ENCODE measurements around the gene CLBA1. TPM values are rescaled to one million over a fixed set of nuclear protein-coding genes. Genes with fewer than 3 reads are reported as not detected.

CLBA1 gene
- total RNA-seq (2014; rRNA removed; shearing (Covaris generic)) (1.8 and 4.9 TPM in 2 replicates), polyA plus RNA-seq (2016; fragmentation: Nextera tagmentation; extraction: Ambion mirVana) (1.6 and 1.7 TPM in 2 replicates)
- long read RNA-seq, partial matches to known transcripts: 0 of 1 reads
- long read RNA-seq, other reads (novel, unspliced or antisense): 0 of 1 reads

GRCh38 chr14:104985675-104986486 is at the start of gene CLBA1:
TSS of gene CLBA1 (plus strand) at chr14:104985788. CDS start at chr14:104986432, 644 bp downstream.
- peak within 1 kb of the TSS; percentile 70 for H3K4me3 Mint-ChIP-seq
- peak; percentile 90 for ATAC-seq

More at GRCh38 chr14:104985675-104986486, at the start of gene CLBA1:
- Histone ChIP-seq H2AFZ (no peak within 1 kb of the TSS), H3K27me3 (ENCODE audit: insufficient read depth) (no peaks in the 10 kb centered on the region), H3K9me2 (ENCODE audit: insufficient read depth) (no peaks in the 10 kb centered on the region), H3K79me2 (replicated peaks; ENCODE audit: insufficient read depth) (no peaks in the 10 kb centered on the region), H3K4me3 (peak within 1 kb of the TSS; percentile 68), H3K27ac (ENCODE audit: low read depth) (no peak within 1 kb of the TSS), H3F3A (replicated peaks; ENCODE audit: low read depth) (no peaks in the 10 kb centered on the region), H3K36me3 (ENCODE audit: insufficient read depth) (no peaks in the 10 kb centered on the region), H3K4me2 (peak within 1 kb of the TSS; percentile 88), H4K20me1 (replicated peaks; ENCODE audit: insufficient read depth) (no peaks in the 10 kb centered on the region), H3K4me1 (ENCODE audit: insufficient read depth) (no peaks in the 10 kb centered on the region)
- Mint-ChIP-seq H3K27me3 (ENCODE audit: insufficient read depth, low read depth, poor library complexity) (peaks cover 3% of the 10 kb centered on the region), H3K4me1 (no peaks in the 10 kb centered on the region; the same call in 2 of the 3 replicates), H3K9me3 (no peaks in the 10 kb centered on the region; the same call in 2 of the 3 replicates), H3K36me3 (ENCODE audit: low read depth) (no peaks in the 10 kb centered on the region; the same call in 2 of the 3 replicates), H3K27ac (no peak within 1 kb of the TSS)
- TF ChIP-seq CREB1 (CRISPR knock-in tag; IDR thresholded peaks at IDR 0.05; ENCODE audit: low read depth) (peak; percentile 69; the same call in 1 of the 2 replicates), ZNF462 (CRISPR knock-in tag; IDR thresholded peaks at IDR 0.05) (no peak), ZNF331 (CRISPR knock-in tag; IDR thresholded peaks at IDR 0.05; ENCODE audit: low read depth) (no peak), REST (IDR thresholded peaks at IDR 0.05; ENCODE audit: unreplicated experiment) (no peak), NANOG (IDR thresholded peaks at IDR 0.05; ENCODE audit: borderline replicate concordance) (no peak), JUNB (IDR thresholded peaks at IDR 0.05; ENCODE audit: unreplicated experiment) (no peak), ZNF114 (CRISPR knock-in tag; IDR thresholded peaks at IDR 0.05) (no peak), CTCF (conservative IDR thresholded peaks at IDR 0.05; ENCODE audit: low read depth in 2 of 2) (no peak), STAT1 (IDR thresholded peaks at IDR 0.05; ENCODE audit: unreplicated experiment) (no peak), EZH2phosphoT487 (IDR thresholded peaks at IDR 0.05; ENCODE audit: unreplicated experiment) (no peak), ETS1 (IDR thresholded peaks at IDR 0.05) (no peak), POLR2AphosphoS5 (IDR thresholded peaks at IDR 0.05; ENCODE audit: low read depth) (peak; percentile 32; the same call in 1 of the 2 replicates), EZH2 (IDR thresholded peaks at IDR 0.05; ENCODE audit: low read depth, unreplicated experiment) (no peak)
- DNase-seq (ENCODE audit: low spot score): peak; percentile 90

Data from GM23338 (cell line).